Measurements from ENCODE around the gene TUBB4A.

- no peak for TF ChIP-seq CTCF (IDR thresholded peaks at IDR 0.05)
- no peak for TF ChIP-seq SP1 (CRISPR knock-in tag; conservative IDR thresholded peaks at IDR 0.05)
- TF ChIP-seq, protein P1, sequence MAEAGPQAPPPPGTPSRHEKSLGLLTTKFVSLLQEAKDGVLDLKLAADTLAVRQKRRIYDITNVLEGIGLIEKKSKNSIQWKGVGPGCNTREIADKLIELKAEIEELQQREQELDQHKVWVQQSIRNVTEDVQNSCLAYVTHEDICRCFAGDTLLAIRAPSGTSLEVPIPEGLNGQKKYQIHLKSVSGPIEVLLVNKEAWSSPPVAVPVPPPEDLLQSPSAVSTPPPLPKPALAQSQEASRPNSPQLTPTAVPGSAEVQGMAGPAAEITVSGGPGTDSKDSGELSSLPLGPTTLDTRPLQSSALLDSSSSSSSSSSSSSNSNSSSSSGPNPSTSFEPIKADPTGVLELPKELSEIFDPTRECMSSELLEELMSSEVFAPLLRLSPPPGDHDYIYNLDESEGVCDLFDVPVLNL (CRISPR knock-in tag; IDR thresholded peaks at IDR 0.05; ENCODE audit: borderline replicate concordance, low read depth), result no peak
- no peak for TF ChIP-seq ZNF671 (CRISPR knock-in tag; IDR thresholded peaks at IDR 0.05)
- no peak for TF ChIP-seq MXD4 (CRISPR knock-in tag; IDR thresholded peaks at IDR 0.05; ENCODE audit: borderline replicate concordance)
- no peak for TF ChIP-seq ZNF263 (CRISPR knock-in tag; IDR thresholded peaks at IDR 0.05; ENCODE audit: low read depth)
- no peak for TF ChIP-seq ARID4B (CRISPR knock-in tag; IDR thresholded peaks at IDR 0.05; ENCODE audit: borderline replicate concordance)
- no peak for TF ChIP-seq ESRRA (CRISPR knock-in tag; IDR thresholded peaks at IDR 0.05; ENCODE audit: borderline replicate concordance)
- no peak for TF ChIP-seq FOXJ3 (CRISPR knock-in tag; IDR thresholded peaks at IDR 0.05; ENCODE audit: borderline replicate concordance)
- TF ChIP-seq PRDM15 (CRISPR knock-in tag; IDR thresholded peaks at IDR 0.05), result no peak
- no peak for TF ChIP-seq ZNF121 (CRISPR knock-in tag; IDR thresholded peaks at IDR 0.05)
Measured at GRCh38 chr19:6543866-6544347, 41.8 kb upstream of the TUBB4A start.
